IMR-90 (cell line): ENCODE measurements around the gene PDGFC. TPM values are rescaled to one million over a fixed set of nuclear protein-coding genes. Genes with fewer than 3 reads are reported as not detected.

ENCODE experiments used
- ATAC-seq: fragments of 200-7000 bp; cut with Tn5 transposase; 2 replicates; pipeline ENCODE4 v1.9.1; 2020; ENCODE audit warnings: low read depth, mild to moderate bottlenecking, moderate library complexity
- BruUV-seq: library from RNA; stranded (reverse); fragments of 400-500 nt; replicated peaks from 2 replicates; lab custom pipeline; 2021; lab: Mats Ljungman, UMichigan
- CTCF ChIA-PET: fragments of 300-600 bp; formaldehyde crosslinking; extraction: SDS; loops from one replicate; lab custom pipeline; 2021; ENCODE audit warnings: antibody characterized with exemption; lab: Yijun Ruan, JAX
- POLR2A ChIA-PET: fragments of 300-600 bp; sonication (Branson Sonifier 250); formaldehyde crosslinking; loops from one replicate; lab custom pipeline; 2022; ENCODE audit warnings: antibody characterized with exemption; ENCODE audit not compliant: unreplicated experiment; lab: Charles Lee
- DNase-seq: peaks from one replicate; pipeline ENCODE4 v3.0.0; 2013
- H2AFZ ChIP-seq: replicated peaks from 2 replicates; pipeline ENCODE3; 2013; ENCODE audit warnings: low read length, mild to moderate bottlenecking; ENCODE audit not compliant: poor library complexity
- H2AK5ac ChIP-seq: 2 replicates; pipeline ENCODE4 v1.6.1; 2013; ENCODE audit warnings: low read depth, low read length, inconsistent platforms
- H2AK9ac ChIP-seq: replicated peaks from 2 replicates; pipeline ENCODE3; 2013; ENCODE audit warnings: mild to moderate bottlenecking, low read depth, low read length, moderate library complexity; ENCODE audit not compliant: poor library complexity
- H2BK120ac ChIP-seq: 2 replicates; pipeline ENCODE4 v1.6.1; 2013; ENCODE audit warnings: low read depth, low read length, inconsistent platforms
- H2BK15ac ChIP-seq: 3 replicates; pipeline ENCODE4 v1.6.1; 2013; ENCODE audit warnings: low read depth, low read length, inconsistent platforms
- H2BK20ac ChIP-seq: 2 replicates; pipeline ENCODE4 v1.6.1; 2013; ENCODE audit warnings: low read depth, mild to moderate bottlenecking, inconsistent platforms, low read length, moderate library complexity
- H2BK5ac ChIP-seq: 2 replicates; pipeline ENCODE4 v1.6.1; 2013; ENCODE audit warnings: mild to moderate bottlenecking, low read depth, low read length, inconsistent platforms; ENCODE audit not compliant: poor library complexity, severe bottlenecking
- H3K14ac ChIP-seq: replicated peaks from 2 replicates; pipeline ENCODE4 v1.6.1; 2013; ENCODE audit warnings: low read depth, low read length, inconsistent platforms
- H3K18ac ChIP-seq: 2 replicates; pipeline ENCODE4 v1.6.1; 2013; ENCODE audit warnings: low read depth, low read length, control low read depth
- H3K23ac ChIP-seq: 2 replicates; pipeline ENCODE4 v1.6.1; 2013; ENCODE audit warnings: low read depth, low read length, inconsistent platforms
- H3K27ac ChIP-seq: 2 replicates; pipeline ENCODE4 v1.5.1; 2013; ENCODE audit warnings: mild to moderate bottlenecking, control low read depth, low read length; ENCODE audit not compliant: insufficient read depth
- H3K27me3 ChIP-seq: 2 replicates; pipeline ENCODE4 v1.6.1; 2013; ENCODE audit warnings: low read length; ENCODE audit not compliant: control insufficient read depth, insufficient read depth
- H3K36me3 ChIP-seq: 2 replicates; pipeline ENCODE4 v1.6.1; 2013; ENCODE audit warnings: low read length, mixed read lengths; ENCODE audit not compliant: control insufficient read depth, insufficient read depth
- H3K4ac ChIP-seq: 2 replicates; pipeline ENCODE4 v1.6.1; 2013; ENCODE audit warnings: low read depth, low read length, inconsistent platforms
- H3K4me1 ChIP-seq: 2 replicates; pipeline ENCODE4 v1.6.1; 2013; ENCODE audit warnings: low read length, mixed read lengths; ENCODE audit not compliant: control insufficient read depth, insufficient read depth
- H3K4me2 ChIP-seq: 2 replicates; pipeline ENCODE4 v1.6.1; 2013; ENCODE audit warnings: low read depth, mild to moderate bottlenecking, control low read depth, low read length, moderate library complexity
- H3K4me3 ChIP-seq: 2 replicates; pipeline ENCODE4 v1.5.1; 2013; ENCODE audit warnings: low read depth, mild to moderate bottlenecking, control low read depth, low read length, moderate library complexity; ENCODE audit not compliant: insufficient read depth
- H3K56ac ChIP-seq: 2 replicates; pipeline ENCODE4 v1.6.1; 2013; ENCODE audit warnings: low read length, inconsistent platforms; ENCODE audit not compliant: insufficient read depth; ENCODE audit errors: extremely low read depth
- H3K79me1 ChIP-seq, 2 experiments: 2 replicates each; pipeline ENCODE4 v1.6.1; 2013; ENCODE audit warnings: low read length in 2 of 2, inconsistent platforms in 1 of 2, low read depth in 1 of 2
- H3K9ac ChIP-seq: 2 replicates; pipeline ENCODE4 v1.6.1; 2013; ENCODE audit warnings: low read depth, low read length, control low read depth
- H3K9me1 ChIP-seq: 2 replicates; pipeline ENCODE4 v1.6.1; 2013; ENCODE audit warnings: low read length, inconsistent platforms; ENCODE audit not compliant: insufficient read depth
- H3K9me3 ChIP-seq: 2 replicates; pipeline ENCODE4 v1.6.1; 2013; ENCODE audit warnings: low read length; ENCODE audit not compliant: control insufficient read depth, insufficient read depth
- H4K20me1 ChIP-seq: 2 replicates; pipeline ENCODE4 v1.6.1; 2013; ENCODE audit warnings: low read length, inconsistent platforms; ENCODE audit not compliant: insufficient read depth
- H4K5ac ChIP-seq: 2 replicates; pipeline ENCODE4 v1.6.1; 2013; ENCODE audit warnings: mild to moderate bottlenecking, low read depth, low read length, control low read depth
- H4K8ac ChIP-seq, 2 experiments: 2 replicates each; pipeline ENCODE4 v1.6.1; 2013; ENCODE audit warnings: low read depth in 2 of 2, low read length in 2 of 2, control low read depth in 1 of 2, inconsistent platforms in 1 of 2
- H4K91ac ChIP-seq: 2 replicates; pipeline ENCODE4 v1.6.1; 2013; ENCODE audit warnings: low read depth, low read length, inconsistent platforms; ENCODE audit not compliant: insufficient read depth
- CTCF ChIP-seq: conservative IDR thresholded peaks from 2 replicates; pipeline ENCODE4 v1.5.1; 2012; ENCODE audit warnings: mild to moderate bottlenecking, low read depth, low read length, improper control_type of control experiment
- dilution Hi-C: fragments of 300-500 bp; cut with HindIII; formaldehyde crosslinking; loops from one replicate; pipeline ENCODE4 v1.14.3; 2018; ENCODE audit warnings: low sequenced_read_pairs; ENCODE audit not compliant: unreplicated experiment
- in situ Hi-C: fragments of 300-500 bp; cut with MboI; formaldehyde crosslinking; loops from 3 replicates; pipeline ENCODE4 v1.14.3; 2019; ENCODE audit warnings: low sequenced_read_pairs, inconsistent platforms, mixed read lengths
- intact Hi-C: fragments of 100-400 bp; cut with micrococcal nuclease; formaldehyde crosslinking; loops from 2 replicates; pipeline ENCODE4 v1.10.0; 2022
- polyA plus RNA-seq, 3 experiments: library from polyadenylated mRNA; depleted of rRNA; stranded (reverse); fragments of >200 nt; gene quantifications; 2 replicates each; pipeline ENCODE4 v1.2.3, GENCODE V29; 2012; ENCODE audit warnings: low replicate concordance in 1 of 3
- total RNA-seq: library from RNA; depleted of rRNA; stranded (reverse); fragments of >200 nt; gene quantifications from 2 replicates; pipeline ENCODE4 v1.2.3, GENCODE V29; 2012

PDGFC gene
- total and polyA plus RNA-seq, 2 of the 4 experiments (the other 2 are of a cell fraction) = 19.8 to 90.7 TPM

- no peak overlapping the region for H3K27ac ChIP-seq
- dilution Hi-C loops (no loop called here), intact Hi-C loops (no loop called here), in situ Hi-C loops (no loop called here)
- peak overlapping the region; percentile 27 for H2BK20ac ChIP-seq
- ATAC-seq (no peak), DNase-seq (no peak)
- ChIA-PET POLR2A (no interaction called here), CTCF (interaction anchor here (1.1 kb wide), 1 partner anchor 34 kb away, joined by 3 read pairs; no protein-coding TSS in a partner anchor)
- H2BK15ac ChIP-seq = peak overlapping the region; percentile 16; the same call in 1 of the 3 replicates
- H4K8ac ChIP-seq = peak overlapping the region in 1 of 2 experiments; percentile 19; a peak in 1 of 4 replicates
- H3K36me3 ChIP-seq = no peaks in the 10 kb centered on the region
- BruUV-seq = no TSS peak
- H2BK120ac ChIP-seq = peak overlapping the region; percentile 48
- peaks cover 4% of the 10 kb centered on the region; the same call in 1 of the 2 replicates for H3K9me1 ChIP-seq
- peak overlapping the region; percentile 29; the same call in 1 of the 2 replicates for H3K14ac ChIP-seq
- peak overlapping the region; percentile 52 for H3K4ac ChIP-seq
- H2AK5ac ChIP-seq = no peak overlapping the region; the same call in 1 of the 2 replicates
- H2BK5ac ChIP-seq = peak overlapping the region; percentile 7
- H3K79me1 ChIP-seq = no peaks in the 10 kb centered on the region
- H3K4me2 ChIP-seq = no peak overlapping the region; the same call in 1 of the 2 replicates
- no peaks in the 10 kb centered on the region for H3K27me3 ChIP-seq
- H3K4me1 ChIP-seq = peaks cover 9% of the 10 kb centered on the region
- H3K9ac ChIP-seq = no peak overlapping the region
- no peak overlapping the region for H3K56ac ChIP-seq
- H3K23ac ChIP-seq = no peak overlapping the region
- no peak overlapping the region for H4K5ac ChIP-seq
- no peak for TF ChIP-seq CTCF
- peak overlapping the region; percentile 28; the same call in 1 of the 2 replicates for H4K91ac ChIP-seq
- no peaks in the 10 kb centered on the region for H3K9me3 ChIP-seq
- H3K4me3 ChIP-seq = no peak overlapping the region
- no peak overlapping the region for H3K18ac ChIP-seq
- H4K20me1 ChIP-seq = no peaks in the 10 kb centered on the region
- no peak overlapping the region for H2AK9ac ChIP-seq
- H2AFZ ChIP-seq = no peak overlapping the region
Observed at GRCh38 chr4:157012296-157012695, 40.7 kb upstream of the PDGFC start.
